GM12891 (cell line): ENCODE measurements around the gene UBASH3A.

ENCODE experiments used
- POLR2A ChIP-seq: IDR thresholded peaks from 2 replicates; pipeline ENCODE4 v1.6.1; 2011; ENCODE audit warnings: low read depth, low read length, control low read depth
- POLR2AphosphoS5 ChIP-seq: IDR thresholded peaks from 2 replicates; pipeline ENCODE4 v1.6.1; 2011; ENCODE audit warnings: low read depth, low read length, control low read depth
- POU2F2 ChIP-seq: IDR thresholded peaks from 2 replicates; pipeline ENCODE4 v1.6.1; 2011; ENCODE audit warnings: low read depth, mild to moderate bottlenecking, control low read depth, low read length, moderate library complexity
- TAF1 ChIP-seq: IDR thresholded peaks from 2 replicates; pipeline ENCODE4 v1.6.1; 2011; ENCODE audit warnings: low read depth, low read length, control low read depth

DNA sequence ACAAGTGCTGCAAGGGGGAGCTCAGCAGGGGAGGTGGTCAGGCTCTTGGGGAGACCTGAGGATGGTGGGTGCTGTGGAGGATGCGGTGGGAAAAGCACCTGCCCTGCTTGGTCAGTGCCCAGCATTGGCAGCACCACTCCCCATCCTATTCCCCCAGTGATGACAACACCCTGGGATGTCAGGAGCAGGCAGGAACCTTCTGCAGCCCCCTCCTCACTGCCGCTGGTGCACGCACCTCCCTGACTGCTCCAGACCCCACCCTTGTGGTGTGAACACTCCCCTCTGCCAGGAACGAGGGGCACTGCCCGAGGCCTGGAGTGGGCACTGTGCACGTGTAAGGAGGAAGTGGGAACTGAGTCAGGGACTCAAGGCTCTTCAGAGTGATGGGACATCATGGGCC, 20.4 kb upstream of the UBASH3A start:
- TF ChIP-seq POLR2A (no peak), POLR2AphosphoS5 (no peak), TAF1 (no peak), POU2F2 (no peak)
